GM19043 (cell line): Measurements from ENCODE around the gene IRAK3.

Experiments used
- ATAC-seq: cut with Tn5 transposase; IDR thresholded peaks from one replicate; pipeline ENCODE4 v1.9.1; 2021; ENCODE audit warnings: low read depth; ENCODE audit not compliant: unreplicated experiment

IRAK3 gene

GRCh38 chr12:66188584-66189485 lies at the start of gene IRAK3:
Gene IRAK3, plus strand, starts transcription at chr12:66189214. Its CDS starts 86 bp downstream, at chr12:66189300.
- ATAC-seq: peak; percentile 51

DNA sequence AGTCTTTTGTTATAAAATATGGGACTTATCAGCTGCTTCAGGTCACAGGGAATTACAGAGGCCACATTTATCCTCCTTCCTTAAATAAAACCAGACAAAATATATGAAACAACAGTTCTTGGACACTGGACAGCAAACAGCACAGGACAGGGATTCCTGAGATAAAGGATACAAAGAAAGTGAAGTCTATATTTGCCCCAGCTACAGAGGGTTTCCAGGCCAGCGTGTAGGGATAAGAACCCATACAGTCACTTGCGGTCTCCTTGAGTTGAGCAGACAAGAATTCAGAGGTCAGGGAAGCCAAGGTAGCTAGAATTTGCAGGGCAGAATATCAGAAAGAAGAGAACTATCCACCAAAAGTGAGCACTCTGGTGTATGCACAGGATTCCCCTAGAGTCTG lies 49.7 kb upstream of the IRAK3 start:
- ATAC-seq: no peak

DNA sequence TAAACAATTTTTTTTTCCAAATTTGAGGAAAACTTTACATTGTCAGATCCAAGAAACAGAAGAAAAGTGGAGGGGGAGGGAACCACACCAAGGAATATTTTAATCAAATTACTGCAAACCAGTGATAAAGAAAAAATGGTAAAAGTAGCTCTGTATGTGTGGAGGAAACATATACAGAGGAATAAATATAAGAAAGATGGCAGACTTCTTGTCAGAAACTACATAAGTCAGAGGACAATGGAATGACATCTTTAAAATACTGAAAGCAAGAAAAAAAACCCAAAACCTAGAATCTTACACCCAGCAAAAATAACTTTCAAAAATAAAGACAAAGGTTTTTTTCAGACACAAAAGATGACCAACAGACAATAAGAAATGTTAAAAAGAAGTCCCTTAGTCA lies 48.3 kb upstream of the IRAK3 start:
- ATAC-seq: no peak

DNA sequence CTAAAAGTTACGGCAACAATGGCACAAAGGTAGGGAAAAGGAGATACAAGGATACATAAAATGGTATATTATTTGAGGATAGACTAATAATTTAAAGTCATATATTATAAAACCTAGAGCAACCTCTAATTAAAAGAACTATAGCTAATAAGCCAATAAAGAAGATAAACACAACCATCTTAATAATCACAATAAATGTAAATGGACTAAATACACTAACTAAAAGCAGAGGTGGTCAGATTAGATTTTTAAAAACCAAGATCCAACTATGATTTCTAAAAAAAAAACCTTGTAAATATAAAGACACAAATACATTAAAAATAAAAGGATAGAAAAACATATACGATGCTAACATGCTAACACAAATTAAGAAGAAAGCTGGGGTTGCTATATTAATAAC lies 47.7 kb upstream of the IRAK3 start:
- no peak for ATAC-seq

GRCh38 chr12:66142826-66143225 lies 46.2 kb upstream of the IRAK3 start:
- ATAC-seq: no peak

GRCh38 chr12:66143868-66144267 lies 45.1 kb upstream of the IRAK3 start:
- ATAC-seq: no peak

GRCh38 chr12:66144791-66145754 lies 43.9 kb upstream of the IRAK3 start:
- ATAC-seq: no peak

- no peak for ATAC-seq
Measured at GRCh38 chr12:66149702-66150398, 39.2 kb upstream of the IRAK3 start.

DNA sequence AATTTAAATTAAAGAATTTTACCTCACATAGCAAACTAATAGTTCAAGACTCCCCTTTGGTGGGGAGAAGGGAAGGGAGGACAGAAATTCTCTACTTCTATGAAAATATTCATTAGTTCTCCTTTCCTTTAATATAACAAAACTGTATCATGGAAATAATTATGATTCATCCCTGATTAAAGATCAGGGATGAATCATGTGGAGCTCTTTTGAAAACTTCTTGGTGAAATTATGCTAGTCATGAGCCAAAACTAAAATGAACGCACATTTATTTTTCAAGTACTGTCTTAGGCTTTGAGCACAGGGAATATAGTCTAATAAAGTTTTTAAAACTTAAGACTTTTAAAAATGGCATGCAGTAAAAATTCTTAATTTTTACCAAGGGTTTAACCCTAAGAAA lies 36.3 kb upstream of the IRAK3 start:
- ATAC-seq: no peak

- no peak for ATAC-seq
Measured at GRCh38 chr12:66154776-66155175, 34.2 kb upstream of the IRAK3 start.

GRCh38 chr12:66156654-66157053 lies 32.4 kb upstream of the IRAK3 start:
- no peak for ATAC-seq

- no peak for ATAC-seq
Measured at GRCh38 chr12:66159123-66159522, 29.9 kb upstream of the IRAK3 start.

DNA sequence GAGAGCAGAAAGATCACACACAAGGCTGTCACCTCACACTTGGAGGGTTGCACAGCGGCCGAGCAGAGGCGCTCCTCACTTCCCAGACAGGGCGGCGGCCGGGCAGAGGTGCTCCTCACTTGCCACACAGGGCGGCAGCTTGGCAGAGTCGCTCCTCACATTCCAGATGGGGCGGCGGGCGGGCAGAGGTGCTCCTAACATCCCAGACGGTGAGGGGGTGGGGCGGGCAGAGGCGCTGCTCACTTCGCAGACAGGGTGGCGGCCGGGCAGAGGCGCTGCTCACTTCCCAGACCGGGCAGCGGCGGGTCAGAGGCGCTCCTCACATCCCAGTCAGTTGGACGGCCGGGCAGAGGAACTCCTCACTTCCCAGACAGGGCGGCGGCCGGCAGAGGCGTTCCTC lies 28.3 kb upstream of the IRAK3 start:
- ATAC-seq: no peak

DNA sequence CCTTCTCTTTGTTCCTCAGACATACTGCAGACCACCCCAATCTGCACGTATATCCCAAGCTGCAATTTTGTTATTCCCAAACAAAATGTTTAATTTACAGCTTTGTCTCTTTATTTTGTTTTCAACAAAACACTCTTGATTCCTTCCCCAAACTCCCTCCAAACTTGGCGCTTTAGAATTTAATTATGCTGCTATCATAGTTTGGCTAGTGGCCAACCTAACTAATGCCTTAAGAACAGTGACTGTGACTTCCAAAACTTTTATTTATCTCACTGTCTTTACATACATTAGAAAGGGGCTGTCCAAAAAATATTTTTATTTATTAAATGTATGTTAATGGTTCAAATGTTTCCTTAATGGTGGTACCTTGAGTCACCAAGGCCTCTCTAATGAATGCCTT lies 26.3 kb upstream of the IRAK3 start:
- no peak for ATAC-seq

DNA sequence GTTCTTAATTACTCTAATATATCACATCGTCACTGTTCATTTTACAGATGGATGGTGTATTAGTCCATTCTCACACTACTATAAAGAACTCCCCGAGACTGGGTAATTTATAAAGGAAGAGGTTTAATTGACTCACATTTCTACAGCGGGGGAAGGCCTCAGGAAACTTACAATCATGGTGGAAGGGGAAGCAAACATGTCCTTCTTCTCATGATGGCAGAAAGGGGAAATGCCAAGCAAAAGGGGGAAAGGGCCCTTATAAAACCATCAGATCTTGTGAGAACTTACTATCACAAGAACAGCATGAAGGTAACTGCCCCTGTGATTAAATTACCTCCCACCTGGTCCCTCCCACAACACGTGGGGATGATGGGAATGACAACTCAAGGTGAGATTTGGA lies 25.7 kb upstream of the IRAK3 start:
- no peak for ATAC-seq

DNA sequence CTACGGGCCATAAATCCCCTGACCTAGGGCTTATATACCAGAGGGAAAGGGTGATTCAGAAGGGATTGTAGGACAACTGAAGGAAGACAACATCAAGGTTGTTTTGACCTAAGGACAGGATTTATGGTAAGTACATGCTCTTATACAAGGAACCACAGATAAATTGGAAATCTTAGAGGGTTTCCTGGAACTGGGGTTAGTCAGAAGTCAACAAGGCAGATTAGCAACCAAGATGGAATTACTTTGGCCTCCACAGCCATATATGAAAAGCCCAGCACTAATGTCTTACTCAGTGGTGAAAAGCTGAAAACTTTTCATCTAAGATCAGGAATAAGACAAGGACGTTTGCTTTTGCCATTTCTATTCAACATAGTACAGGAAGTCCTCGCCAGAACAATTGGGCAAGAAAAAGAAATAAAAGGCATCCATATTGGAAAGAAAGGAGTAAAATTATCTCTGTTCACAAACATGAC lies 24.6 kb upstream of the IRAK3 start:
- ATAC-seq: no peak

DNA sequence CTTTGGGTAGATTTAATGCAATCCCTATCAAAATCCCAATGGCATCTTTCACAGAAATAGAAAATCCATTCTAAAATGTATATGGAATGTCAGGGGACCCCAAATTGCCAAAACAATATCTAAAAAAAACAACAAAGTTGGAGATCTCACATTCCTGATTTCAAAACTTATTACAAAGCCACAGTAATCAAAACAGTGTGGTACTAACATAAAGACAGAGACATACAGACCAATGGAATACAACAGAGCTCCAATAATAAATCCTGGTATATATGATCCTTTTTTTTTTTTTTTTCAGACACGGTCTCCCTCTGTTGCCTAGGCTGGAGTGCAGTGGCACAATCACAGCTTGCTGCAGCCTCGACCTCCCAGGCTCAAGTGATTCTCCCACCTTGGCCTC lies 23.9 kb upstream of the IRAK3 start:
- ATAC-seq: no peak

- no peak for ATAC-seq
Measured at GRCh38 chr12:66166561-66166960, 22.5 kb upstream of the IRAK3 start.

GRCh38 chr12:66168410-66168809 lies 20.6 kb upstream of the IRAK3 start:
- no peak for ATAC-seq
